ENCODE results near the gene ZNF664. TPM values are rescaled to one million over a fixed set of nuclear protein-coding genes. Genes with fewer than 3 reads are reported as not detected.

Gene ZNF664
- total and polyA plus RNA-seq, 2 of the 8 experiments (the other 6 are each of a cell fraction or from before 2014, with no cell fraction given) = 22.8 to 51.4 TPM

DNA sequence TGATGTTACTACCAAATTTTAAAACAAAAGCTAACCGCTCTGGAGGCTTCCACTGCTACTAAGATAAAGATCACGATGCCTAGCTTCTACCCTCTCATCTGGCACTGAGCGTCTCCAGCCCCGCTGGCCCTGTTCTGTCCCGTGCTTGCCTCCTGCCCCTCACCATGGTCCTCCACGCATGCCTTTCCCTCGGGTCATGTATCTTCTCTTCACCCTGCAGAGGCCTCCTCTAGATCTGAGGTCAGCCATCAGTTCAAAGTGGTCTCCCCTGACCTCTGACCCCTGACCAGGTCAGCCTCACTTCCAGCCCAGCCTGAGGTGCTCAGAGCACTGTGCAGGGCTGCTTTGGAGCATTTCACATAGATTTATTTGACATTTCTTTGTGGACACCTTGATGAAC lies 28.3 kb downstream of the ZNF664 start (continued):
- TF ChIP-seq, protein P1, sequence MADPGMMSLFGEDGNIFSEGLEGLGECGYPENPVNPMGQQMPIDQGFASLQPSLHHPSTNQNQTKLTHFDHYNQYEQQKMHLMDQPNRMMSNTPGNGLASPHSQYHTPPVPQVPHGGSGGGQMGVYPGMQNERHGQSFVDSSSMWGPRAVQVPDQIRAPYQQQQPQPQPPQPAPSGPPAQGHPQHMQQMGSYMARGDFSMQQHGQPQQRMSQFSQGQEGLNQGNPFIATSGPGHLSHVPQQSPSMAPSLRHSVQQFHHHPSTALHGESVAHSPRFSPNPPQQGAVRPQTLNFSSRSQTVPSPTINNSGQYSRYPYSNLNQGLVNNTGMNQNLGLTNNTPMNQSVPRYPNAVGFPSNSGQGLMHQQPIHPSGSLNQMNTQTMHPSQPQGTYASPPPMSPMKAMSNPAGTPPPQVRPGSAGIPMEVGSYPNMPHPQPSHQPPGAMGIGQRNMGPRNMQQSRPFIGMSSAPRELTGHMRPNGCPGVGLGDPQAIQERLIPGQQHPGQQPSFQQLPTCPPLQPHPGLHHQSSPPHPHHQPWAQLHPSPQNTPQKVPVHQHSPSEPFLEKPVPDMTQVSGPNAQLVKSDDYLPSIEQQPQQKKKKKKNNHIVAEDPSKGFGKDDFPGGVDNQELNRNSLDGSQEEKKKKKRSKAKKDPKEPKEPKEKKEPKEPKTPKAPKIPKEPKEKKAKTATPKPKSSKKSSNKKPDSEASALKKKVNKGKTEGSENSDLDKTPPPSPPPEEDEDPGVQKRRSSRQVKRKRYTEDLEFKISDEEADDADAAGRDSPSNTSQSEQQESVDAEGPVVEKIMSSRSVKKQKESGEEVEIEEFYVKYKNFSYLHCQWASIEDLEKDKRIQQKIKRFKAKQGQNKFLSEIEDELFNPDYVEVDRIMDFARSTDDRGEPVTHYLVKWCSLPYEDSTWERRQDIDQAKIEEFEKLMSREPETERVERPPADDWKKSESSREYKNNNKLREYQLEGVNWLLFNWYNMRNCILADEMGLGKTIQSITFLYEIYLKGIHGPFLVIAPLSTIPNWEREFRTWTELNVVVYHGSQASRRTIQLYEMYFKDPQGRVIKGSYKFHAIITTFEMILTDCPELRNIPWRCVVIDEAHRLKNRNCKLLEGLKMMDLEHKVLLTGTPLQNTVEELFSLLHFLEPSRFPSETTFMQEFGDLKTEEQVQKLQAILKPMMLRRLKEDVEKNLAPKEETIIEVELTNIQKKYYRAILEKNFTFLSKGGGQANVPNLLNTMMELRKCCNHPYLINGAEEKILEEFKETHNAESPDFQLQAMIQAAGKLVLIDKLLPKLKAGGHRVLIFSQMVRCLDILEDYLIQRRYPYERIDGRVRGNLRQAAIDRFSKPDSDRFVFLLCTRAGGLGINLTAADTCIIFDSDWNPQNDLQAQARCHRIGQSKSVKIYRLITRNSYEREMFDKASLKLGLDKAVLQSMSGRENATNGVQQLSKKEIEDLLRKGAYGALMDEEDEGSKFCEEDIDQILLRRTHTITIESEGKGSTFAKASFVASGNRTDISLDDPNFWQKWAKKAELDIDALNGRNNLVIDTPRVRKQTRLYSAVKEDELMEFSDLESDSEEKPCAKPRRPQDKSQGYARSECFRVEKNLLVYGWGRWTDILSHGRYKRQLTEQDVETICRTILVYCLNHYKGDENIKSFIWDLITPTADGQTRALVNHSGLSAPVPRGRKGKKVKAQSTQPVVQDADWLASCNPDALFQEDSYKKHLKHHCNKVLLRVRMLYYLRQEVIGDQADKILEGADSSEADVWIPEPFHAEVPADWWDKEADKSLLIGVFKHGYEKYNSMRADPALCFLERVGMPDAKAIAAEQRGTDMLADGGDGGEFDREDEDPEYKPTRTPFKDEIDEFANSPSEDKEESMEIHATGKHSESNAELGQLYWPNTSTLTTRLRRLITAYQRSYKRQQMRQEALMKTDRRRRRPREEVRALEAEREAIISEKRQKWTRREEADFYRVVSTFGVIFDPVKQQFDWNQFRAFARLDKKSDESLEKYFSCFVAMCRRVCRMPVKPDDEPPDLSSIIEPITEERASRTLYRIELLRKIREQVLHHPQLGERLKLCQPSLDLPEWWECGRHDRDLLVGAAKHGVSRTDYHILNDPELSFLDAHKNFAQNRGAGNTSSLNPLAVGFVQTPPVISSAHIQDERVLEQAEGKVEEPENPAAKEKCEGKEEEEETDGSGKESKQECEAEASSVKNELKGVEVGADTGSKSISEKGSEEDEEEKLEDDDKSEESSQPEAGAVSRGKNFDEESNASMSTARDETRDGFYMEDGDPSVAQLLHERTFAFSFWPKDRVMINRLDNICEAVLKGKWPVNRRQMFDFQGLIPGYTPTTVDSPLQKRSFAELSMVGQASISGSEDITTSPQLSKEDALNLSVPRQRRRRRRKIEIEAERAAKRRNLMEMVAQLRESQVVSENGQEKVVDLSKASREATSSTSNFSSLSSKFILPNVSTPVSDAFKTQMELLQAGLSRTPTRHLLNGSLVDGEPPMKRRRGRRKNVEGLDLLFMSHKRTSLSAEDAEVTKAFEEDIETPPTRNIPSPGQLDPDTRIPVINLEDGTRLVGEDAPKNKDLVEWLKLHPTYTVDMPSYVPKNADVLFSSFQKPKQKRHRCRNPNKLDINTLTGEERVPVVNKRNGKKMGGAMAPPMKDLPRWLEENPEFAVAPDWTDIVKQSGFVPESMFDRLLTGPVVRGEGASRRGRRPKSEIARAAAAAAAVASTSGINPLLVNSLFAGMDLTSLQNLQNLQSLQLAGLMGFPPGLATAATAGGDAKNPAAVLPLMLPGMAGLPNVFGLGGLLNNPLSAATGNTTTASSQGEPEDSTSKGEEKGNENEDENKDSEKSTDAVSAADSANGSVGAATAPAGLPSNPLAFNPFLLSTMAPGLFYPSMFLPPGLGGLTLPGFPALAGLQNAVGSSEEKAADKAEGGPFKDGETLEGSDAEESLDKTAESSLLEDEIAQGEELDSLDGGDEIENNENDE (IDR thresholded peaks at IDR 0.05; ENCODE audit: insufficient replicate concordance, low read length) = no peak
- TF ChIP-seq CBX5 (IDR thresholded peaks at IDR 0.05; ENCODE audit: low read depth, low read length) = no peak
- no peak for TF ChIP-seq RXRA (IDR thresholded peaks at IDR 0.05; ENCODE audit: insufficient read depth, low read depth, low read length)
- TF ChIP-seq, protein P2, sequence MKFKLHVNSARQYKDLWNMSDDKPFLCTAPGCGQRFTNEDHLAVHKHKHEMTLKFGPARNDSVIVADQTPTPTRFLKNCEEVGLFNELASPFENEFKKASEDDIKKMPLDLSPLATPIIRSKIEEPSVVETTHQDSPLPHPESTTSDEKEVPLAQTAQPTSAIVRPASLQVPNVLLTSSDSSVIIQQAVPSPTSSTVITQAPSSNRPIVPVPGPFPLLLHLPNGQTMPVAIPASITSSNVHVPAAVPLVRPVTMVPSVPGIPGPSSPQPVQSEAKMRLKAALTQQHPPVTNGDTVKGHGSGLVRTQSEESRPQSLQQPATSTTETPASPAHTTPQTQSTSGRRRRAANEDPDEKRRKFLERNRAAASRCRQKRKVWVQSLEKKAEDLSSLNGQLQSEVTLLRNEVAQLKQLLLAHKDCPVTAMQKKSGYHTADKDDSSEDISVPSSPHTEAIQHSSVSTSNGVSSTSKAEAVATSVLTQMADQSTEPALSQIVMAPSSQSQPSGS (IDR thresholded peaks at IDR 0.05; ENCODE audit: low read length) = no peak
- TF ChIP-seq GTF2F1 (IDR thresholded peaks at IDR 0.05; ENCODE audit: borderline replicate concordance, low read depth, low read length) = no peak
- TF ChIP-seq SUZ12 (IDR thresholded peaks at IDR 0.05; ENCODE audit: low read length) = no peak
- no peak for TF ChIP-seq EP300 (IDR thresholded peaks at IDR 0.05; ENCODE audit: borderline replicate concordance in 1 of 2, low read depth in 2 of 2, low read length in 2 of 2)
- TF ChIP-seq FOSL1 (IDR thresholded peaks at IDR 0.05; ENCODE audit: insufficient read depth, low read depth, low read length) = no peak
- no peak for TF ChIP-seq HDAC6 (IDR thresholded peaks at IDR 0.05; ENCODE audit: low read depth, low read length)
